NCI-H774 (cell line): Measurements from ENCODE around the gene NCF4.

Experiments used
- DNase-seq: peaks from one replicate; lab custom pipeline; 2025; lab: John Stamatoyannopoulos, UW

Gene NCF4

GRCh38 chr22:36864454-36865215, 3.8 kb downstream of the NCF4 start:
- DNase-seq, result no peak

DNA sequence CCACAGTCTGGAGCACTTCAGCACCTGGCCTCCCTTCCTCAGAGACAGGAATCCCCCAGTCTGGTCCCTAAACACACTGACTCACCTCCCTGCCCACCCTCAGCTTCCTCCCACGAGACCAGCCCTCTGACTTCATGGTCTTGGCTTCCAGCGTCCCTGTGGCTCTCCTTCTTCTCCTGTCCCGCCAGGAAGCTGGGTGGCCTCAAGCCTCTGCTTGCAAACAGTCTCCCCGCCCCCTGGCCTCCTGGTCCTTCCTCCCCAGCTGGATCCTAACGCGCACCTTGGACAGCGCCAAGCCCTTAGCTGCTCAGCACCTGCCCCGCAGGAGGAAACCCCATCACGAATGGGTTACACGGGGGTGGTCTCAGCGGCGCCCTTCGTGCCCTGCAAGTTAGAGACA, 4.5 kb downstream of the NCF4 start:
- no peak for DNase-seq

GRCh38 chr22:36867695-36868094, 6.9 kb downstream of the NCF4 start:
- no peak for DNase-seq

- no peak for DNase-seq
Observed at GRCh38 chr22:36868546-36869181, 7.9 kb downstream of the NCF4 start.

- DNase-seq, result no peak
Observed at GRCh38 chr22:36870250-36870649, 9.4 kb downstream of the NCF4 start.

- DNase-seq, result no peak
Observed at GRCh38 chr22:36871669-36872081, 10.9 kb downstream of the NCF4 start.

GRCh38 chr22:36872084-36872483, 11.3 kb downstream of the NCF4 start:
- DNase-seq, result no peak

DNA sequence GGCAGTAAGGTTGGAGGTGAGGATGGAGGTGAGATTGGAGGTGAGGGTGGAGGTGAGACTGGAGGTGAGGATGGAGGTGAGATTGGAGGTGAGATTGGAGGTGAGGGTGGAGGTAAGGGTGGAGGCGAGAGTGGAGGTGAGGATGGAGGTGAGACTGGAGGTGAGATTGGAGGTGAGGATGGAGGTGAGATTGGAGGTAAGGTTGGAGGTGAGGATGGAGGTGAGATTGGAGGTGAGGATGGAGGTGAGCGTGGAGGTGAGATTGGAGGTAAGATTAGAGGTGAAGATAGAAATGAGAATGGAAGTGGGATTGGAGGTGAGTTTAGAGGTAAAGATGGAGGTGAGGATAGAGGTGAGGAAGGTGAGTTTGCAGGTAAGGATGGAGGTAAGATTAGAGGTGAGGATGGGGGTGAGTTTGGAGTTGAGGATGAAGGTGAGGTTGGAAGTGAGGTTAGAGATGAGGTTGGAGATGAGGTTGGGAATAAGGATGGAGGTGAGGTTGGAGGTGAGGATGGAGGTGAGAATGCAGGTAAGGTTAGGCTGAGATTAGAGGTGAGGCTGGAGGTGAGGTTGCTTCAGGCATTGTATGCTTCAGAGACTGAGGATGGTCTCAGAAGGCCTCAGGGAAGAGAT, 12.2 kb downstream of the NCF4 start:
- DNase-seq, result no peak

- DNase-seq, result no peak
Observed at GRCh38 chr22:36873614-36874308, 13.0 kb downstream of the NCF4 start.

GRCh38 chr22:36874309-36874696, 13.5 kb downstream of the NCF4 start:
- DNase-seq, result no peak

- no peak for DNase-seq
Observed at GRCh38 chr22:36874736-36875135, 13.9 kb downstream of the NCF4 start.

- no peak for DNase-seq
Observed at GRCh38 chr22:36875741-36876140, 14.9 kb downstream of the NCF4 start.

DNA sequence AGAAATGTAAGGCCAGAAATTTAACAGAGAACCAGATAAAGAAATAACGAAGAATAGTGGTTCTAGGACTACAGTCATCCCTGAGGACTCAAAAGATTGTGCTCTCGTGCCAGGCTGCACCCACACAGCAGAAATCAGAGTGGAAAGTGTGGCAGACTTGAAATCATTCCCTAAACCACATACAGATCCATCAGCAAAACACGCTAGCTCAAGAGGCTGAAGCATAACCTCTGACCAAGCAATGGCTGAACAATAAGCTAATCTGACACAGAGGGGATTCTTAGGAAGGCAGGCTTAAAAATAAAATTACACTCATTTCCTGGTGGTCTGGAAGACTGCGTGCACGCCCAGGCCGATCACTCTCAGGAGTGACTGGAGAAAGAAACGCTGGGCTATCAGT, 19.0 kb downstream of the NCF4 start:
- no peak for DNase-seq

DNA sequence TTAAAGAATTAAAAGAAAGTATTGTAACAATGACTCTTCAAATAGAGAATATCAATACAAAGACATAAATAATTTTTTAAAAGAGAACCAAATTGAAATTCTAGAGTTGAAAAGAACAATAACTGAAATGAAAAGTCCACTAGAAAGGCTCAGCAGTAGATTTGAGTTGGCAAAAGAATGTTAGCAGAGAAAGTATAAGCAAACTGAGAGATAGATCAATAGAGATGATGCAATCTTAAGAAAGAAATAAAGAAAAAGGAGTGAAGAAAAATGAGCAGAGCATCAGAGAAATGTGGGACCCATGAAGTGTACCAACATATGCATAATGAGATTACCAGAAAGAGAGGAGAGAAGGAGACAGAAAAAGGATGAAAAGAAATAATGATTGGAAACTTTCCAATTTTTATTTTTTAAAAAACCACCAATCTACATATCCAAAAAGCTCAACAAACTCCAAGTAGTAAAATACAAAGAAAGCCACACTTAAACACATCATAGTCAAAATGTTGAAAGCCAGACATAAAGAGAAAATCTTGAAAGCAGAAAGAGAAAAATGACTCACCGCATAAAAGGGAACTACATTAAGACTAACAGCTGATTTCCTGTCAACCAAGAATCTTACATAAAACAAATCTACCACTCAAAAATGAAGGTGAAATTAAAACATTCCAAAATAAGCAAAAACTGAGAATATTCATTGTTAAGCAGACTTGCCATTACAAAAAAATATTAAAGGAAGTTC, 20.9 kb downstream of the NCF4 start:
- DNase-seq, result no peak

- DNase-seq, result no peak
Observed at GRCh38 chr22:36884349-36885158, 23.7 kb downstream of the NCF4 start.

- no peak for DNase-seq
Observed at GRCh38 chr22:36885474-36885873, 24.7 kb downstream of the NCF4 start.

DNA sequence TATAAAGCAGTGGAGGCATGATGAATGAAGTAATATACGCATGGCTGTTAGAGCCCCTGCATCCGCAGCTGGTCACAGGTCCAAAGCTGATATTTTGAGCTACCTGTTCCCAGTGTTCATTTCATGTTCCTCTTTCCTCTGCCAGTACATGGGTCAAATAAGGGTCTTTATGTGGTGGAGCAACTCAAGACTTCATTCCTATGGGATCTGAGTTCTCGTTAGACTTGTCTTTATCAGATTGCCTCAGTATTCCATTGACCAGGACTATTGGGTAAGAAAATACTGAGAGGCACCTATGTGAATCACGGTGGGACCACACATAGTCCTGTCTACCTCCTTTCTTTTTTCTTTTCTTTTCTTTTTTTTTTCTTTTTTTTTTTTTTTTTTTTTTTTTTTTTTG, 25.2 kb downstream of the NCF4 start:
- no peak for DNase-seq

GRCh38 chr22:36887162-36887561, 26.4 kb downstream of the NCF4 start:
- DNase-seq, result no peak

DNA sequence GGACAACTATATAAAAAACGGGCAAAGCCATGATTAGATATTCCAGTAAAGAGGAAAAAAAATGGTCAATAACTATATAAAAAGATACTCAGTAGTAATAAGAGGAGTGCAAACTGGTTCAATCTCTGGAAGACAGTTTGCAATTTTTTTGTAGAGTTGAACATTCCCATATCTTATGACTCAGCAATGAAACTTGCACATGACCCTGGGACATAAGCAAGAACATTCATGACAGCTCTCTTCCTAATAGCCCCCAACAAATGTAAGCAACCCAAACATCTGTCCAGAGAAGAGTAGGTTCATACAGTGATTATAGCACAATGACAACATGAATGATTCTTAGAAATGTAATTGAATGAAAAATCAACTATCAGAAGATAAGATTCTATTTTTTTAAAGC, 30.8 kb downstream of the NCF4 start:
- no peak for DNase-seq

DNA sequence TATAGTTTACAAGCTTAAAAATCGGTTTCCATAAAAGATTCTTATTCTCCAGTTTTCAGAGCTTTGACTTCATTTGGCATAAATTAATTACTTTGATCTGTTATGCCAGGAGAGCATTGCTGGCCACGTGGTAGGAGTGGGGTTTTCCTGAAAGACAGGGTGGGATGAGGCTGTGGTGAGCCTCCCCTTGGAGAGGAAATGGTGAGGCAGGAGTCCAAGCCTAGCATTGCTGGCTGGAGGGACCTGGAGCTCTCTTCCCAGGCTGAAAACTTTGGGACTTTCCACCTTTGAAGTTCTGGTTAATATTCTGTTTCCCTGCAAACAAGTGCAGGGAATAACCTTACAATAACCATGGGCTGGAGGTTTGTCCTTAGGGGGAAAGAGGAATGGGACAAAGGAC, 31.5 kb downstream of the NCF4 start:
- no peak for DNase-seq

DNA sequence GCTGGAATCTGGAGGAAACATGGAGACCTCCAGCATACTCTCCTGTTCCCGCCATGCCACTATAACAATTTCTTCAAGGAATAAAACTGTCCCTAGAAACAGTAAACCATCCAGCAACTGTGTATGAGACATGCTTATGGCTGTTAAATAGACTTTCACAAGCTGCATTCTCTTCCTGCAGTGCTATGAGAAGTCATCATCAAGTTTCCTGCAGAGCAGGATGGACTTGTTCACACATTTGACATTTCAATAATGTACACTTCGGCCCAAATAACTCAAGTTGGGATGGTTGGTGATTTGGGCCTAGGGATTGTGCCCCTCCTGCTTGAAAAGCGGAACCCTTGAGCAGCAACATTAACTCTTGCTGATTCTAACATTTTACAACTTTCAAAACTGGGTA, 32.5 kb downstream of the NCF4 start:
- DNase-seq, result no peak
